ENCODE results near the gene COL18A1.

DNA sequence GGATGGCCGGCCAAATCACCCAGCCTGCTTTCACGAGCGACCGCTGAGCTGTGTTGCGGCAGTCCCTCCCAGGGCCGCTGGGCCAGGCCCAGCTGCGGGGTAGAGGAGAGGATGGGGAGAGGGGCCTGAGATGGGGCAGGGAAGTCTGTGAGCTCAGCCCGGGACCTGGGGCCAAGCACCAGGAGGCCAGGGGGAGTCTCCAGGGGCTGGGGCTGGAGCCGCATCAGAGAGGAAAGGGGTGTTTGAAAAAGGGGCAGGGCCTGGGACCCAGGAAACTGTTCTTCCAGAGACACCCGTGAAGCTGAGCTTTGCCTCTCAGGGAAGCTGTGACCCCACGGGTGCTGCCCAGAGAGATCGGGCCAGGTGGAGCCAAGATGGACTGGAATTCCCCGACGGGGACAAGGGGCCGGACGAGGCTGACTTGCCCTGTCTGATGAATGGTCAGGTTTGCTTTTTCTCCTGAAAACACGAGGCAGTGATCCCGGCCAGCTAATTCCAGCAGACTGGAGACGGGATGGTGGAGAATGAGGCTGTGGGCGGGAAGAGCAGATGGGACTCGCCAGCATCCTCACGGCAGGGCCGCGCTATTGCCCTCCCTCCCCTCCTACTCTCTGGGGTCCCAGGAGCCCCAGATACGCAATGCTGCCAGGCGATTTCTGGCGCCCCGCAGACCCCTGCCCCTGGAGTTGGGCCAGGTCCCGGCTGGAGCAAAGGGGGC lies 40.3 kb upstream of the COL18A1 start:
- TF ChIP-seq, protein P1, sequence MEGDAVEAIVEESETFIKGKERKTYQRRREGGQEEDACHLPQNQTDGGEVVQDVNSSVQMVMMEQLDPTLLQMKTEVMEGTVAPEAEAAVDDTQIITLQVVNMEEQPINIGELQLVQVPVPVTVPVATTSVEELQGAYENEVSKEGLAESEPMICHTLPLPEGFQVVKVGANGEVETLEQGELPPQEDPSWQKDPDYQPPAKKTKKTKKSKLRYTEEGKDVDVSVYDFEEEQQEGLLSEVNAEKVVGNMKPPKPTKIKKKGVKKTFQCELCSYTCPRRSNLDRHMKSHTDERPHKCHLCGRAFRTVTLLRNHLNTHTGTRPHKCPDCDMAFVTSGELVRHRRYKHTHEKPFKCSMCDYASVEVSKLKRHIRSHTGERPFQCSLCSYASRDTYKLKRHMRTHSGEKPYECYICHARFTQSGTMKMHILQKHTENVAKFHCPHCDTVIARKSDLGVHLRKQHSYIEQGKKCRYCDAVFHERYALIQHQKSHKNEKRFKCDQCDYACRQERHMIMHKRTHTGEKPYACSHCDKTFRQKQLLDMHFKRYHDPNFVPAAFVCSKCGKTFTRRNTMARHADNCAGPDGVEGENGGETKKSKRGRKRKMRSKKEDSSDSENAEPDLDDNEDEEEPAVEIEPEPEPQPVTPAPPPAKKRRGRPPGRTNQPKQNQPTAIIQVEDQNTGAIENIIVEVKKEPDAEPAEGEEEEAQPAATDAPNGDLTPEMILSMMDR (IDR thresholded peaks at IDR 0.05): no peak
- TF ChIP-seq EZH2 (IDR thresholded peaks at IDR 0.05; ENCODE audit: borderline replicate concordance, insufficient read depth, low read depth, low read length, poor library complexity, severe bottlenecking): no peak
